C1 segment of cervical spinal cord (tissue), 14 donors: Measurements from ENCODE around the gene GCHFR.

Source experiments
- DNase-seq, 14 donors: peaks; one replicate each; lab custom pipeline; 2025; lab: John Stamatoyannopoulos, UW

The GCHFR gene

GRCh38 chr15:40754883-40755811 is 8.7 kb upstream of the GCHFR start, which contains the start of gene RMDN3:
Gene RMDN3 (minus strand): TSS chr15:40755254. CDS start chr15:40754783, 471 bp downstream.
- peak; percentile 42 to 93 (median 85) for DNase-seq

DNA sequence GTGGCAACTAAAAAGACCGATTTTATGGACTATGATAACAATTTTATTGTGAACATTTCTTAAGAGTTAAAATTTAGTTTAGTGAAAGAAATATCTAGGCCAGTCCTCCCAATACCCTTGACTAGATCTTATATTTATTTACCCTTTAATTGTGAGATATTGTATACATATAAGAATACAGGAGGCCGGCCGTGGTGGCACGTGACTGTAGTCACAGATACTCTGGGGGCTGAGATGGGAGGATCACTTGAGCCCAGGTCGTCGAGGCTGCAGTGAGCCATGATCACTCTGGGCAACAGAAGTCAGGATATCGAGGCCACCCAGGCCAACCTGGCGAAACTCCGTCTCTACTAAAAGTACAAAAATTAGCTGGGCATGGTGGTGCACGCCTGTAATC is 8.1 kb upstream of the GCHFR start:
- no peak for DNase-seq

DNA sequence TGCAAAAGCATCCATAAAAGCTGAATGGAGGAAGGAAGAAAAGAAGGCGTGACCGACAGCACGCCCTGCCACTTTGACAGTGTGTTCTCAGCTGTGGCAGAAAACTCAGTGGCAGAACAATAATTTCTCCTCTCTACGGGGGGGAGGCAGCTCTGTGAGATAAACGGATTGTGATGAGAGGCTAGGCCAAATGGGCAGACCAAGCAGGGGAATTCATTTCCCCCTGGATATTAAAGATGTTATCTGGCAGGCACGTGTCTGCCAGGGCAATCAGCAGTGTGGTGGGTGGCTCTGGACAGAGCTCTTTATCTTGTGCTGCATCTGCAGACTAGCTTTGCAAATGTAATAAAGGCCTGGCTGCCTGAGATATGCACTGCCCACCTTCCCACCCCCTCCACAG is 6.9 kb upstream of the GCHFR start:
- DNase-seq: no peak

GRCh38 chr15:40759961-40760360 is 3.9 kb upstream of the GCHFR start:
- DNase-seq: no peak

- peak in 5 of 14 donors; percentile 26 to 68 (median 35) for DNase-seq
Observed at GRCh38 chr15:40762919-40763800, 708 bp upstream of the GCHFR start.

DNA sequence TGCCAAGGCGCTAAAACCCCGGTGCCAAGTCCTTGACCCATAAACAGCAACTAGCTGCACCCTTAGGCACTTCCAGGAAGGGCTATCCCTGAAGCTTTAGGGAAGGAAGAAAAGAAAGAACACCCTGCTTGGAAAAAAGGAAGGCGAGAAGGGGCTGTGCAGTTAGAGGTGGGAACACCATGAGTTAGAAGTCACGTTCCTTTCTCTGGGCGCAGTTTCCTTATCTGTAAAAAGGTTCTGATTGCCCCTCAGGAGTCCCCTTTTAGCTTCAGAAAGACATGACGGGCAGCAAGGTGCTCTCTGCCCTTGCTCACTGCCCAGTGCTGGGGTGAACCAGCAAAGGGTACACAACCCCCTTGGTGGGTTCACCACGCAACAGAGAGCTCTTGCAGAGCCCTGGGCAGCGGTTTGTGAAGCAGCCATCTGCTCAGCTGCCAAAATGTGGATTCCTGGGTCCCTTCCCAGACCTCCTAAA is 798 bp downstream of the GCHFR start:
- peak in 2 of 14 donors; percentile 4 to 47 for DNase-seq

- DNase-seq: peak in 1 of 14 donors; percentile 43
Observed at GRCh38 chr15:40766194-40766815, 2.4 kb downstream of the GCHFR start.

DNA sequence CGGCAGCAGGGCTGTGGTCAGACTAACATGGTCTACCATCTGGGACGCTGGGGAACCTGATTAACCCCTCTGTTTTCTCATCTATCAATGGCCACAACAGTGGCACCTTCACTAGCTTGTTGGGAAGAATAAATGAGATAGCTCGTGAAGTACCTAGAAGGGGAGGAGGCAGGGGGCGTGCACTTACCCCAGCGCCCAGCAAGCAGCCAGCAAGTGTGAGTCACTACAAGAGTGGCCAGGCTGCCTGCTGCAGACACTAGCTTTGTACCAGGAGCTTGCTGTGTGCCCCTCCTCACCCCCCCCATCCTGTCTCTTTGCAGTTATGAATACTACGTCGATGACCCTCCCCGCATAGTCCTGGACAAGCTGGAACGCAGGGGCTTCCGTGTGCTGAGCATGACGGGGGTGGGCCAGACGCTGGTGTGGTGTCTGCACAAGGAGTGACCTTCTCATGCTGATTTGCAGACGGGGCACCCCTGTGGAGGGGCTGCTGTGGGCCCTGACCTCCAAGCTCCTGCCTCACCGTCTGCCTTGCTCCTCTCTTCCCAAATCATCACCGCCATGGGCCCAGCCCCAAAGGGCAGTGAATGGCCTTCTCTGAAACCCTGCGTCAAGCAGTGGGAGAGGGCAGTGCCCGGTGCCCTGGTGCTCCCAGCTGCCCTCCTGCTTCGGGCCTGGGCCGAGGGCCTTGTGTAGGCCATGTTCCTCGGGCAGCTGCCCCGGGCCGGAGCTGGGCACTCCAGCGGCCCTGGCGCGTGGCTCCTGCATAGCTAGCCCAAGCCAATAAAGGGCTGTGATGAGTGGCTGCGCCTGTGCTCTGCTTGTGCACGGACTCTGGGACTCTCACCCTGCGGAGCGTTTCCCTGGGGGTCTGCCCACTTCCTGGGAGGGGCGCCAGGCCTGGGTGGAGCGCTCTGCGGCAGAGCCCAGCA is 3.3 kb downstream of the GCHFR start:
- no peak for DNase-seq

DNA sequence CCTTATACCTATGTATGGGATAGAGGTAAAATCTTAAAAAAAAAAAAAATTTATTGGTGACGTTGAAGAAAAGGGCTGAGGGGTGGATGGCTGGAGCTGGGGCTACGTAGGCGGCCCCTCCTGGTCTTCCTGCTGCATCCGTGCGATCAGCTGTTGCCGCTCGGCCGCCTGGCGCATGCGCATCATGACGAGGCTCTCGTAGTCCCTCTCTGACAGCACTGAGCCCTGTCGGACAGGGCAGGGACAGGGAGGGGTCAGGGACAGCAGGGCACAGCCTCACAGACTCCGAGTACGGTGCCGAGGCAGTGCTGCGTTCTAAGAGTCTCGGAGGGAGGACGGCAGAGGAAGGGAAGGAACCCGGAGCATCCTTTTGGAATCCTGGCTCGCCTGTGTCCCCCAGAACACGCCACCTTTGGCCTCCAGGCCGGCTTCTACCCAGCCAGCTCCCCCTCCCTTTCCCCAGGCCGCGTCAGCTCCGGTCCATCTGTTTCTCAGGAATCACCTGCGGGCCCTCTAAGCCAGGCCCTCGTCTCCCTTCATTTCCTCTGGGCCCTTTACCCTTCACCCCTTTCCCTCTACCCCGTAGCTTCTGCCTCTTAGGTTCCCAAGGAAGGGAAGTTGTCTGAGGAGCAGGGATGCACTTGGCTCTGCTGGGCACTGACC is 4.1 kb downstream of the GCHFR start:
- DNase-seq: peak in 2 of 14 donors; percentile 28 to 86

DNA sequence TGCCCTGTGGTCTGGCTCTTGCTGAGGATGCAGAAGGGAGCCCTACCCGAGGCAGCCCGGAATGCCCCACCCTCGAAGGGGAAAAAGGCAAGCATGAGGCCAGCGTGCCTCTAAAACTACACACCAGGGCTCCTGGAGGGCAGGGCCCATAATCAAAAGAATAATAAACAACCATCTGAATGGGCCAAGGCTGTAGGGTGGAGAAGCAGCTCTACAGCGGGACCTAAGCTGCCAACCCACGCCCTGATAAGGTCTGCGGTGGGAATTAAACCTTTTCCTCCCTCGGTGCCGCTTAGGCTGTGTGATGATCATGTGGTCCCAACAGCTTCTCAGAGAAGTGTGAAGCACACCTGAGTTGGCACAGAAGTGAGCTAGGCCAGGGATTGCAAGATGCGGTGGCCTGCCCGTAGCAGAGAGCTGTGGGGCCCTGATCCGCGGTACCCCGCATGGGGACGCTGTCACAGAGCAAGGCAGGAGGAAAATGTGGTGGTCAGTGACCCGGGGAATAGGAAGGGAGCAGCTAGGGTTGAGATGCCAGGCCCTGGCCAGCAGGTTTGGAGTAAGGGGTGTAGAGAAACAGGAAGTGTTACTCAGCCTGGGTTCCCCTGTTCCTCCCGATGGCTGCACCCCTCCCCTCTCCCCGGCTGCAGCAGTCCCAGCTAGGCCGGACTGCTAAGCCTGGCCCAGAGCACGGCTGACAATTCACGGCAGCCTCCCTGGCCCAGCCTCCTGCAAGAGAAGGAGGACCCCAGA is 4.8 kb downstream of the GCHFR start:
- DNase-seq: no peak

DNA sequence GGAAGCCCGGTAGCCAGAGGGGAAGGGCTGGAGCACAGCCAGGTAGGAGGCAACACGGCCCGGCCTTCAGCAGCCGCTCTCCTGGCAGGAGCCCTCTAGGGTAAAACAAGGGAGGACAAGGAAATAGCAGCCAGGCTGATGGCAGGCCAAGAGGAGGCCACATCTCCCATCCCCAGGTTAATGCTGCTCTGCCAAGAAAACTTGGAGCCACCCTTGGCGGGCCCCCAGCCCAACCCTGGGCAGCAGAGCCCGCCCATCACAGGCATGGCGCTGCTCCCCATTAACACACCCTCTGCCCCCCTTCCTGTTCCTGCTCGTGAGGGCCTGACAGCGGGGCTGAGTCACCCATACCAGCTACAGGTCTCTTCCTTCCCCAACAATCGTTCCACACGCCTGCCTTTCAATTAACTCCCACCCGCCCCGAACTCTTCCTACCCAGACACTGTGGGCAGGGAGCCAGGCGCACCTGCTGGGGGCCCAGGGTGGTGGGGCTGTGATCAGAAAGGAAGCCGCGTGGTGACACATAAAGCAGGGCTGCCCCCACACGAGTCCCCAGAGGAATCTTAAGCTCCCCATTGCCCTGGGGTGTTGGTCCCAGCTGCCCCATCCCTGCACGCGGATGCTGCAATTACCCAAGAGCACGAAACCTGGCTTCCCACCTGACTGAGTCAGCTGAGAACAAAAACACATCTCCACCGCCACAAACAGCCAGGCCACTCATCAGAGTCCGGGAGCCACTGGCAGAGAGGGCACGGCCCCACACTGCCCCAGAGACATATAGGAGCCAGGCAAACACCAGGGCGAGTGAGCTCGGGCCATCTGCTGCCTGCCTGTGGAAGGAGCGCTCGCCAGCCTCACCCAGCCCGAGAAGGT is 5.6 kb downstream of the GCHFR start, which contains the start of gene C15orf62:
Gene C15orf62, plus strand, starts transcription at position 707 of the 873 bp plus-strand sequence. CDS start 516 bp downstream, outside the sequence.
- DNase-seq: peak in 10 of 14 donors; percentile 26 to 70 (median 44)

DNA sequence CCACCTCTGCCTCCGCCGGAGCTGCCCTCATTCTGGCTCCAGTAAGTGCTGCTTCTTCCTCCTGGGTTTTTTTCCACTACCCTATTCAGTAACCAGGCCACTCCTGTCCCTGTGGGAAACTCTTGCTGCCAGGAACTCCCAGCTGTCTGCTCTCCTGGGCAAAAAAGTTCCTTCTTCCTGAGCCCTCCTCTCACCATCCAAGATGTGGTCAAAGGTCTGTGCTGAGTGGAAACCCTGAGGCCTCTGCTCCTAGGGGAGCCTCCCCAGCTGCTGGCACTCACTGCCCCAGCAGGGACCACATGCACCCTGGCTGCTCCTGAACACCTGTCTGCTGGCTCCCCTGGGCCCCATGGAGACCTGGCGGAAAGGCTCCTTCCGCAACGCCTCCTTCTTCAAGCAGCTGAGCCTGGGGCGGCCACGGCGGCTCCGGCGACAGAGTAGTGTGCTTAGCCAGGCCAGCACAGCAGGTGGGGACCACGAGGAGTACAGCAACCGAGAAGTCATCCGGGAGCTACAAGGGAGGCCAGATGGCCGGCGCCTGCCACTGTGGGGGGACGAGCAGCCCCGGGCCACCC is 6.4 kb downstream of the GCHFR start:
- peak in 2 of 14 donors; percentile 15 to 60 for DNase-seq

DNA sequence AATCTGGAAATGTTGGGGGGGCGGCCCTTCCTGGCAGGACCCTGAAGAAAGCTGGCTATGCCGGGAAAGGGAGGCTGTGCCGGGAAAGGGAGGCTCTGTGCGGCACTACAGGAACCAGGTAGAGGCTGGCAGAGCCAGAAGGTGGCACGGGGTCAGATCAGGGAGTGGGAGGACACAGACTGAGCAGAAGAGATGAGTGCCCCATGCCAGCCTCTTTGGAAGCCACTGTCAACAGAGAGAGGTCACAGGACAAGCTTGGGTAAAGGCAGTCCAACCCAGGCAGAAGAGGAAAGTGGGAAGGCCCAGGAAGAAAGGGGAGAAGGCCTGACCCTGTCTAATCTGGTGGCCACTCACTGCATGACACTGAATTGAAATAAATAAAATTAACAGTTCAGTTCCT is 7.4 kb downstream of the GCHFR start:
- no peak for DNase-seq

DNA sequence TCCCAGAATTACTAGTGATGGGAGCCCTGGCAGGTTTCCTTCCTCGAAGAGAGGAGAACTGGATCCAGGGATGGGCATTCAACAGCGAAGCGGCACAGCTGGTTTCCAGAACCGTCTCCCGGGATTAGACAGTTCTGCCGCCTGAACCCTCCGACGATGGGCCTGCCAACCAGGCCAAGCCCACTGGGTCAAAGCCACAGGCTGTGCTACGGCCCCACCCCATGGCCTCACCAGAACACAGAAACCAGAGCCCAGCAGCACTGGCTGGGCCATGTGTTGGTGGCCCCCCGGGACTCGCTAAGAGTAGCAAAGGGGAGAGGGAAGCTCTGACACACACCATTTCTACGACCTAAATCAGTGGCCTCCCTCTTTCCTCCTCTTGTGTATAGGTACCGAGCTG is 8.1 kb downstream of the GCHFR start:
- DNase-seq: peak in 3 of 14 donors; percentile 21 to 55 (median 36)

- no peak for DNase-seq
Observed at GRCh38 chr15:40773496-40773895, 9.6 kb downstream of the GCHFR start.

DNA sequence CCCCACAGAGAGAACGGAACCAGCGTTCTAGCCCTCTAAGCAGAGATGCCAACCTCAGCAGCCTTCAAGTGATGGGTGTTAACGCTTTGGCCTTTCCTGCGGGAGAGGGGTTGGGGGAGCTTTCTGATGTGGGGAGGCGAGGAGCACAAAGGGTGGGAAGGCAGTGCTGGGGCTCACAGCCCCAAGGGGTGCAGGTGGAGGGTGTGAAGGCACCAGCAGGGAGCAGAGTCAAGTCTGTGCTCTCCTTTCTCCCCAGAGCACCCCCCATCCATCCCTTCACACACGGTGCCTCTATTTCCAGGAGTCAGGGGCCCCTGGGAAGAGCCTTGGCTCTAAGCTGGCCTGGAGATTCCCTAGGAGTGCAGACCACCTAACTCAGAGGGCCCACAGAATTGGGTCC is 10.0 kb downstream of the GCHFR start:
- DNase-seq: no peak

- DNase-seq: no peak
Observed at GRCh38 chr15:40775007-40775406, 11.1 kb downstream of the GCHFR start.
